HFFc6 (cell line): Measurements from ENCODE around the gene COL5A2. TPM values are rescaled to one million over a fixed set of nuclear protein-coding genes. Genes with fewer than 3 reads are reported as not detected.

Experiments used
- DNase-seq: peaks from one replicate; pipeline ENCODE4 v3.0.0-alpha.2; 2018
- H3K27ac Mint-ChIP-seq: 2 replicates; pipeline ENCODE4 v1.8.0; 2020; ENCODE audit warnings: mild to moderate bottlenecking, mixed read lengths
- H3K27me3 Mint-ChIP-seq: 2 replicates; pipeline ENCODE4 v1.8.0; 2021; ENCODE audit warnings: mild to moderate bottlenecking, moderate library complexity, mixed read lengths; ENCODE audit not compliant: insufficient read depth
- H3K36me3 Mint-ChIP-seq: 2 replicates; pipeline ENCODE4 v1.8.0; 2021; ENCODE audit warnings: low read depth, mixed read lengths
- H3K4me1 Mint-ChIP-seq: 2 replicates; pipeline ENCODE4 v1.8.0; 2020; ENCODE audit warnings: low read depth, mixed read lengths
- H3K4me3 Mint-ChIP-seq: 2 replicates; pipeline ENCODE4 v1.8.0; 2020; ENCODE audit warnings: mild to moderate bottlenecking, moderate library complexity, mixed read lengths
- H3K9me3 Mint-ChIP-seq: 2 replicates; pipeline ENCODE4 v1.8.0; 2020; ENCODE audit warnings: mild to moderate bottlenecking, mixed read lengths
- total RNA-seq, 6 experiments: library from RNA; stranded (reverse); fragmentation: NEBNext Ultra II Directional; extraction: Animal tissue kit (Norgen Biotek cat#: 25700); gene quantifications; 2 replicates in 1 of 6; 3 replicates in 5 of 6; pipeline ENCODE4 v1.2.3, GENCODE V29; 2021
- TF ChIP-seq, protein P1 (sequence below): fragments of 200-600 bp; sonication (generic); IDR thresholded peaks from 2 replicates; pipeline ENCODE4 v1.5.0; 2021; ENCODE audit warnings: antibody characterized with exemption, mild to moderate bottlenecking

Gene COL5A2
- total RNA-seq, 6 experiments from 2014 or later: 265 to 388 (median 303) TPM

DNA sequence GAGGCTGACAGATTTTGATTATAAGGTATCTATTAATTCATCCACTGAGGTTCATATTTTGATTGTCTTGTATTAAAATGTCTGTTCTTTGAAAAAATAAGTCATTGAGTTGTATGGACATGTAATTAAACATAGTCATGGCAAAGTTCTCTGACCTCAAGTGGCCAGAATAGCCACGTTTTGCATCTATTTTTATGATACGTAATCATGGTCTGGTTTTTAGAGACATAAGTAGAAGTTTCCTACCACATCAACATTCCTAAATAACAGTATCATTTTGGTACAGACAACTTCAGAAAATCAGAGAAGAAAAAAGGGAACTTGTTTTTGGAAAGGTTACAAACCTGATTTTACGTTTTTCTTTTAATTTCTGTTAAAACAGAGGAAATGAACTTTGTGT is 47.6 kb downstream of the COL5A2 start:
- Mint-ChIP-seq H3K9me3 (peaks cover 5% of the 10 kb centered on the region), H3K4me3 (peak overlapping the region; percentile 22; the same call in 1 of the 2 replicates), H3K27me3 (no peaks in the 10 kb centered on the region), H3K27ac (peak overlapping the region; percentile 85), H3K4me1 (peaks cover 88% of the 10 kb centered on the region), H3K36me3 (peaks cover 43% of the 10 kb centered on the region)
- peak; percentile 31 for DNase-seq
- TF ChIP-seq, protein P1, sequence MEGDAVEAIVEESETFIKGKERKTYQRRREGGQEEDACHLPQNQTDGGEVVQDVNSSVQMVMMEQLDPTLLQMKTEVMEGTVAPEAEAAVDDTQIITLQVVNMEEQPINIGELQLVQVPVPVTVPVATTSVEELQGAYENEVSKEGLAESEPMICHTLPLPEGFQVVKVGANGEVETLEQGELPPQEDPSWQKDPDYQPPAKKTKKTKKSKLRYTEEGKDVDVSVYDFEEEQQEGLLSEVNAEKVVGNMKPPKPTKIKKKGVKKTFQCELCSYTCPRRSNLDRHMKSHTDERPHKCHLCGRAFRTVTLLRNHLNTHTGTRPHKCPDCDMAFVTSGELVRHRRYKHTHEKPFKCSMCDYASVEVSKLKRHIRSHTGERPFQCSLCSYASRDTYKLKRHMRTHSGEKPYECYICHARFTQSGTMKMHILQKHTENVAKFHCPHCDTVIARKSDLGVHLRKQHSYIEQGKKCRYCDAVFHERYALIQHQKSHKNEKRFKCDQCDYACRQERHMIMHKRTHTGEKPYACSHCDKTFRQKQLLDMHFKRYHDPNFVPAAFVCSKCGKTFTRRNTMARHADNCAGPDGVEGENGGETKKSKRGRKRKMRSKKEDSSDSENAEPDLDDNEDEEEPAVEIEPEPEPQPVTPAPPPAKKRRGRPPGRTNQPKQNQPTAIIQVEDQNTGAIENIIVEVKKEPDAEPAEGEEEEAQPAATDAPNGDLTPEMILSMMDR: no peak

DNA sequence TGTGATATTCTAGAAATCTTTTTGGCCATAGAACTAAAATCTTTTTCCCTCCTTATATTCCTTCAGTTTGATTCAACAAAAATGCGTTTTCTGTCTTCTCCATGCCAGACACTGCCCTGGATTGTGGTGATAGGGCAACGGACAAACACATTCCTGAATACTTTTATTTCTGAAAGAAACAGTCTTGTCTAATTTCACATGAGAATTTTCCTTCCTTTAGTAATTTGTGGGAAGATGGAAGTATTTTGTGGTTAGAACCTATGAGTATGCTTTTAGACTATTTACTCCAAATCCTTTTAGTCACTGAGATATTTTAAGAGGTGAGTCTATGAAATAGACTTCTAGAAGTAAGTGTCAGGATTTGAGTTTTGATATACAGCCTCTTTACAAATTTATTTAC is 49.6 kb downstream of the COL5A2 start:
- H3K27ac Mint-ChIP-seq: peak overlapping the region; percentile 85
- DNase-seq: peak; percentile 90
- peaks cover 92% of the 10 kb centered on the region for H3K4me1 Mint-ChIP-seq
- H3K27me3 Mint-ChIP-seq: no peaks in the 10 kb centered on the region; the same call in 1 of the 2 replicates
- peak overlapping the region; percentile 70 for H3K4me3 Mint-ChIP-seq
- peaks cover 49% of the 10 kb centered on the region for H3K36me3 Mint-ChIP-seq
- peaks cover 5% of the 10 kb centered on the region for H3K9me3 Mint-ChIP-seq
- TF ChIP-seq, protein P1: no peak

DNA sequence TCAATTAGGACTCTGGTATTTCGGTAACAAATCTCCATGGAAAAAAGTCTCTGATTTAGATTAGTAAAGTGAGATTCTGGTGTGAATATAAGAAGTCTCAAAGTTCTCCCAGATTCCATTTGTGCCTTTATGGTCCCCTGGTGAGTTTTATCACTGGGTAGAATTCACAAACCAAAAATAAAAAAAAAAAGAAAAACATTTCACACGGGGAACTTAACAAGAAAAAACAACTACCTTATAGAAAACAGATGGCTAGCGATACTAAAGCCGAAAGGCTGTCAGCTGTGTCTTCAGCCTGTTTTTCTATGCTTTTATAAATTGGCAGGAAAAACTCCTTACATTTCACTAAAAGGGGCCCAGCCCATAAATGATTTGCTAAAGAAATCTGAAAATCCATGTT is 50.6 kb downstream of the COL5A2 start:
- TF ChIP-seq, protein P1: no peak
- Mint-ChIP-seq H3K4me3 (peak overlapping the region; percentile 70), H3K27me3 (no peaks in the 10 kb centered on the region; the same call in 1 of the 2 replicates), H3K9me3 (peaks cover 5% of the 10 kb centered on the region), H3K36me3 (peaks cover 46% of the 10 kb centered on the region), H3K4me1 (peaks cover 92% of the 10 kb centered on the region), H3K27ac (peak overlapping the region; percentile 85)
- DNase-seq: no peak

DNA sequence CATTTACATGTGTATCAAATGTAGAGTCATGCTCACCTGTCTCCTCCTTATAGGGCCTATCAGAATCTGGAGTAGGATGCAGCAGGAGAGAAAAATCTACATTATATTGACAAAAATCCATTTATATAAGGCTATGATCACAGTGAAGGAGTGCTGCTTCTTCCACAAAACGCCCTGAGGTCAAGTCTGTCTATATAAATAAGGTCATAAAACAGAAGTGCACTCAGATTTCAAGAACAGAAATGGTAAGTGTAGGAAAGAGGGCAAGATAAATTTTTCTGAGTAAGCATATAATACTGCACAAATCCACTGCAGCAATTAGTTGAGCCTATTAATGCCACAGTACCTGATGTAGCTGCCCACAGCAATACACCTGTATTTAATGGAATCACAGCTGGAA is 51.8 kb downstream of the COL5A2 start:
- no peaks in the 10 kb centered on the region; the same call in 1 of the 2 replicates for H3K9me3 Mint-ChIP-seq
- H3K36me3 Mint-ChIP-seq: peaks cover 46% of the 10 kb centered on the region
- no peak for DNase-seq
- H3K27me3 Mint-ChIP-seq: no peaks in the 10 kb centered on the region; the same call in 1 of the 2 replicates
- peak overlapping the region; percentile 61; the same call in 1 of the 2 replicates for H3K4me3 Mint-ChIP-seq
- peak overlapping the region; percentile 85 for H3K27ac Mint-ChIP-seq
- TF ChIP-seq, protein P1: no peak
- peaks cover 95% of the 10 kb centered on the region for H3K4me1 Mint-ChIP-seq

DNA sequence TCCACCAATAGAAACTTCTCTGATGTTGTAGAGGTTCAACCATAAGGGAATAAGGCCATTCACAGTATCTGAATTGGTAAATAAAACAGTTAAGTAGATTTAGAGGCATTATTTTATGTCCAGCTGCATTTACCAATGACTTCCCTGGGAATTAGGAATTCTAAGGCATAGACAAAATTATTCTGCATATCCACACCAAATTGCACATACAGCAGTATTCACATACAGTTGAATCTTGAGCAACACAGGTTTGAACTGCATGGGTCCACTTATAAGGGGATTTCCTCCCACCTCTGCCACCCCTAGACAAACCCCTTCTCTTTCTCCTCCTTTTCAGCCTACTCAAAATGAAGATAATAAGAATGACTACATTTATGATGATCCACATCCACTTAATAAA is 54.4 kb downstream of the COL5A2 start:
- Mint-ChIP-seq H3K9me3 (no peaks in the 10 kb centered on the region; the same call in 1 of the 2 replicates), H3K36me3 (peaks cover 64% of the 10 kb centered on the region), H3K27me3 (peaks cover 2% of the 10 kb centered on the region), H3K4me1 (peaks cover 98% of the 10 kb centered on the region), H3K4me3 (peak overlapping the region; percentile 43; the same call in 1 of the 2 replicates), H3K27ac (peak overlapping the region; percentile 75)
- TF ChIP-seq, protein P1: no peak
- DNase-seq: no peak

DNA sequence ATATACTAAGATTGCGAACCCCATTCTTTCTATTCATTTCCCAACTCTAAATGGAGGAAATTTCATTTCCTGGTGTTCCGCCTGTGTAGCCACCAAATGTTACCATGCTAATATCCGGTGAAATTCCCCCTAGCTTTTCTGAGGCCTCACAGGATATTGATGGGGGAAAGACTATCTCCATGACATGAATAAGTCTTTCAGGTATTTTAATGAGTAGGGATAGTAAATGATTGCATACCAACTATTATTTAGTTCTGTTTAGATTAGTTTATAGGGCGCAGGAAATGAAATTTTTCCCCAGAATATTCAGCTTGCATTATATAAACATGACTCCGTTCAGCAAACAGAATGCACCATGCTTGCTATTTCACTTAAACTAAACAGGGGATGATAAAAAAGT is 55.4 kb downstream of the COL5A2 start:
- Mint-ChIP-seq H3K9me3 (no peaks in the 10 kb centered on the region; the same call in 1 of the 2 replicates), H3K4me3 (peak overlapping the region; percentile 43), H3K36me3 (peaks cover 65% of the 10 kb centered on the region), H3K4me1 (peaks cover 94% of the 10 kb centered on the region), H3K27me3 (peaks cover 2% of the 10 kb centered on the region), H3K27ac (peak overlapping the region; percentile 75)
- peak; percentile 75 for DNase-seq
- TF ChIP-seq, protein P1: no peak
